DND-41 (cell line): ENCODE results near the gene TRIP12.

Source experiments
- ATAC-seq: fragments of 200-7000 bp; cut with Tn5 transposase; 3 replicates; pipeline ENCODE4 v1.9.1; 2021; ENCODE audit warnings: low read depth; ENCODE audit not compliant: insufficient read depth
- DNase-seq: peaks from one replicate; pipeline ENCODE4 v3.0.0-alpha.2; 2020
- H2AFZ ChIP-seq: 2 replicates; pipeline ENCODE4 v1.6.0; 2012; ENCODE audit warnings: low read depth, low read length
- H3K27ac ChIP-seq: 2 replicates; pipeline ENCODE4 v1.5.1; 2012; ENCODE audit warnings: low read length, inconsistent platforms
- H3K27me3 ChIP-seq: fragments of 200-600 bp; sonication (generic); 2 replicates; pipeline ENCODE4 v1.6.0; 2012; ENCODE audit warnings: low read length, mild to moderate bottlenecking, inconsistent platforms; ENCODE audit not compliant: insufficient read depth, poor library complexity
- H3K36me3 ChIP-seq: 2 replicates; pipeline ENCODE4 v1.5.1; 2012; ENCODE audit warnings: low read length, inconsistent platforms; ENCODE audit not compliant: insufficient read depth
- H3K4me1 ChIP-seq: 2 replicates; pipeline ENCODE4 v1.5.1; 2012; ENCODE audit warnings: mild to moderate bottlenecking, low read length; ENCODE audit not compliant: insufficient read depth
- H3K4me2 ChIP-seq: 2 replicates; pipeline ENCODE4 v1.6.0; 2012; ENCODE audit warnings: mild to moderate bottlenecking, moderate library complexity, low read length, inconsistent platforms; ENCODE audit not compliant: insufficient read depth
- H3K4me3 ChIP-seq, 2 experiments: fragments of 200-600 bp in 1 of 2; shearing (Covaris generic) in 1 of 2; 2 replicates each; pipeline ENCODE4 v1.5.1; 2012 to 2016; ENCODE audit warnings: inconsistent platforms in 2 of 2, low read length in 2 of 2, mild to moderate bottlenecking in 2 of 2, low read depth in 1 of 2, moderate library complexity in 1 of 2
- H3K79me2 ChIP-seq: 2 replicates; pipeline ENCODE4 v1.6.0; 2012; ENCODE audit warnings: low read length, inconsistent platforms; ENCODE audit not compliant: insufficient read depth
- H3K9ac ChIP-seq: 2 replicates; pipeline ENCODE4 v1.6.0; 2012; ENCODE audit warnings: low read depth, mild to moderate bottlenecking, inconsistent platforms, low read length, moderate library complexity
- H3K9me3 ChIP-seq: 2 replicates; pipeline ENCODE4 v1.5.1; 2012; ENCODE audit warnings: low read length, moderate library complexity, mild to moderate bottlenecking, inconsistent platforms; ENCODE audit not compliant: insufficient read depth, severe bottlenecking
- H4K20me1 ChIP-seq: 2 replicates; pipeline ENCODE4 v1.6.0; 2012; ENCODE audit warnings: low read length; ENCODE audit not compliant: insufficient read depth
- EZH2 ChIP-seq: IDR thresholded peaks from 3 replicates; pipeline ENCODE4 v1.6.1; 2012; ENCODE audit warnings: borderline replicate concordance, low read depth, mild to moderate bottlenecking, moderate library complexity, low read length, inconsistent platforms; ENCODE audit not compliant: severe bottlenecking
- TF ChIP-seq, protein P1 (sequence below): IDR thresholded peaks from 2 replicates; pipeline ENCODE4 v1.5.1; 2012; ENCODE audit warnings: borderline replicate concordance, low read length, moderate library complexity, mild to moderate bottlenecking; ENCODE audit not compliant: poor library complexity, severe bottlenecking; ENCODE audit errors: extremely low read depth

The TRIP12 gene

DNA sequence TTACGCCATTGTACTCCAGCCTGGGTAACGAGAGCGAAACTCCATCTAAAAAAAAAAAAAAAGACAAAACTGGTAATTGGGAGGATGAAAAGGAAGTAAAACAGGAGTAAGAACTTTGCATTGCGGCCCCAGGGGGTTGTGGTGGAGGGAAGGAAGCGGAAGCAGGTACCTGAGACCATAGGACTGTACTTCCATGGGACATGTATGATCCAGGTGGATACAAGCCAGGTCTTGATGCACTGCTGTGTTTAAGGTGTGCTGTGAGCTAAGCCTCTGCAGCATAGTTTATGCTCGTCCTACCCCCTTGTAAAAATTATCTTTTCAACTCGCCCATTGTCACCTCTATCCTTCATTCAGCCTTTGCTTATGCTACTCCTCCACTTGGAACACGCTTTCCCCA is 24.2 kb upstream of the TRIP12 start:
- no peaks in the 10 kb centered on the region for H3K9me3 ChIP-seq
- no peak overlapping the region for H3K9ac ChIP-seq
- TF ChIP-seq EZH2: no peak
- TF ChIP-seq, protein P1, sequence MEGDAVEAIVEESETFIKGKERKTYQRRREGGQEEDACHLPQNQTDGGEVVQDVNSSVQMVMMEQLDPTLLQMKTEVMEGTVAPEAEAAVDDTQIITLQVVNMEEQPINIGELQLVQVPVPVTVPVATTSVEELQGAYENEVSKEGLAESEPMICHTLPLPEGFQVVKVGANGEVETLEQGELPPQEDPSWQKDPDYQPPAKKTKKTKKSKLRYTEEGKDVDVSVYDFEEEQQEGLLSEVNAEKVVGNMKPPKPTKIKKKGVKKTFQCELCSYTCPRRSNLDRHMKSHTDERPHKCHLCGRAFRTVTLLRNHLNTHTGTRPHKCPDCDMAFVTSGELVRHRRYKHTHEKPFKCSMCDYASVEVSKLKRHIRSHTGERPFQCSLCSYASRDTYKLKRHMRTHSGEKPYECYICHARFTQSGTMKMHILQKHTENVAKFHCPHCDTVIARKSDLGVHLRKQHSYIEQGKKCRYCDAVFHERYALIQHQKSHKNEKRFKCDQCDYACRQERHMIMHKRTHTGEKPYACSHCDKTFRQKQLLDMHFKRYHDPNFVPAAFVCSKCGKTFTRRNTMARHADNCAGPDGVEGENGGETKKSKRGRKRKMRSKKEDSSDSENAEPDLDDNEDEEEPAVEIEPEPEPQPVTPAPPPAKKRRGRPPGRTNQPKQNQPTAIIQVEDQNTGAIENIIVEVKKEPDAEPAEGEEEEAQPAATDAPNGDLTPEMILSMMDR: no peak
- DNase-seq (no peak), ATAC-seq (no peak)
- no peak overlapping the region for H3K4me3 ChIP-seq
- H3K4me2 ChIP-seq: no peak overlapping the region
- H2AFZ ChIP-seq: no peak overlapping the region
- H3K27me3 ChIP-seq: no peaks in the 10 kb centered on the region
- no peaks in the 10 kb centered on the region for H3K36me3 ChIP-seq
- H3K27ac ChIP-seq: no peak overlapping the region
- no peaks in the 10 kb centered on the region for H4K20me1 ChIP-seq
- H3K79me2 ChIP-seq: no peaks in the 10 kb centered on the region
- H3K4me1 ChIP-seq: no peaks in the 10 kb centered on the region

DNA sequence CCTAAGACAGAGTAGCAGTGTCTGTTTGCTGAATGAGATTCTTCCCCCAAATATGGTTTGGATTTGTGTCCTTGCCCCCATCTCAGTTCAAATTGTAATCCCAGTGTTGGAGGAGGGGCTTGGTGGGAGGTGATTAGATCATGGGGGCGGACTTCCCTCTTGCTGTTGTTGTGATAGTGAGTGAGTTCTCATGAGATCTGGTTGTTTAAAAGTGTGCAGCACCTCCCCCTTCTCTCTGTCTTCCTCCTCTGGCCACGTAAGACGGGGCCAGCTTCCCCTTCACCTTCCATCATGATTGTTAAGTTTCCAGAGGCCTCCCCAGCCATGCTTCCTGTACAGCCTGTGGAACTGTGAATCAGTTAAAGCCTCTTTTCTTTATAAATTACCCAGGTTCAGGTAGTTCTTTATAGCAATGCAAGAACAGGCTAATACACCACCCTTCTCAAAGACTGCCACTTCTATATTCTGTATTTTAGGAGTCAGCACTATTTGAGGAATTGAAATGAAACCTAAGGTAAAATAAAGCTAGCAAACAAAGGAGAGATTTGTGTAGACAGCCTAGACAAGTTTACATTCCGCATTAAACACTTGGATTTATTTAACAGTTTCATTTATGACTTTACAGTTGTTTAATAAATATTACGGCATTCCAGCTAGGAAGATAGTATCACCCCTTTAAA is 22.1 kb upstream of the TRIP12 start:
- Histone ChIP-seq H3K9me3 (no peaks in the 10 kb centered on the region), H3K4me3 (no peak overlapping the region), H2AFZ (no peak overlapping the region), H4K20me1 (no peaks in the 10 kb centered on the region), H3K9ac (no peak overlapping the region), H3K4me2 (no peak overlapping the region), H3K79me2 (no peaks in the 10 kb centered on the region), H3K4me1 (no peaks in the 10 kb centered on the region), H3K27ac (no peak overlapping the region), H3K27me3 (no peaks in the 10 kb centered on the region), H3K36me3 (no peaks in the 10 kb centered on the region)
- no peak for ATAC-seq
- no peak for DNase-seq
- no peak for TF ChIP-seq EZH2
- TF ChIP-seq, protein P1: no peak

DNA sequence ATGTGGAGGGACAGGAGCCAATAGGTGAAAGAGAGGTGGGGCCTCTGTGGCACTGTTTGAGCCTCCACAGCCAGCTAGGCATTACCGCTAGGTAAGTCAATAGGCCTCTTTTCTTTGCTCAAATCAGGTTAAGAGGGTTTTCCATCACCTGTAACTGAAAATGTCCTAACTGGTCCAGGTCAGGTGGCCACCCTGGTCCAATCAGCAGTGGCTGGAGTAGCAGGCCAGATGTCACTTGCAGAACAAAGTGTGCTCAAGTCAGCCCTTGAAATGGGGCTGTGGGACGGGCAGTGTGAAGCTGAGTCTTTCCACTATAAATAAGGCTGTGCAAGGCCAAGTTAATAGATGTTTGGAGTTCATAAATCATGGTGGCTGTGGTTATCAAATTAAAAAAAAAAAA is 21.4 kb upstream of the TRIP12 start:
- TF ChIP-seq EZH2: no peak
- TF ChIP-seq, protein P1: no peak

More for the DNA sequence above, 21.4 kb upstream of the TRIP12 start:
- Histone ChIP-seq H3K9ac (no peak overlapping the region), H3K79me2 (no peaks in the 10 kb centered on the region), H3K4me3 (no peak overlapping the region), H3K27me3 (no peaks in the 10 kb centered on the region), H3K9me3 (no peaks in the 10 kb centered on the region), H2AFZ (no peak overlapping the region), H3K36me3 (no peaks in the 10 kb centered on the region), H3K4me1 (no peaks in the 10 kb centered on the region), H4K20me1 (no peaks in the 10 kb centered on the region), H3K4me2 (no peak overlapping the region), H3K27ac (no peak overlapping the region)
- DNase-seq (no peak), ATAC-seq (no peak)
